K562 treated with DMSO at 1 percent for 12 hours (cell line): Measurements from ENCODE around the gene PWWP2A. TPM values are rescaled to one million over a fixed set of nuclear protein-coding genes. Genes with fewer than 3 reads are reported as not detected.

ENCODE experiments used
- total RNA-seq: library from RNA; unstranded; fragments of 300-600 nt; gene quantifications from 2 replicates; pipeline ENCODE4 v1.2.3, GENCODE V29; 2022; ENCODE audit not compliant: insufficient read depth

The PWWP2A gene, protein sequence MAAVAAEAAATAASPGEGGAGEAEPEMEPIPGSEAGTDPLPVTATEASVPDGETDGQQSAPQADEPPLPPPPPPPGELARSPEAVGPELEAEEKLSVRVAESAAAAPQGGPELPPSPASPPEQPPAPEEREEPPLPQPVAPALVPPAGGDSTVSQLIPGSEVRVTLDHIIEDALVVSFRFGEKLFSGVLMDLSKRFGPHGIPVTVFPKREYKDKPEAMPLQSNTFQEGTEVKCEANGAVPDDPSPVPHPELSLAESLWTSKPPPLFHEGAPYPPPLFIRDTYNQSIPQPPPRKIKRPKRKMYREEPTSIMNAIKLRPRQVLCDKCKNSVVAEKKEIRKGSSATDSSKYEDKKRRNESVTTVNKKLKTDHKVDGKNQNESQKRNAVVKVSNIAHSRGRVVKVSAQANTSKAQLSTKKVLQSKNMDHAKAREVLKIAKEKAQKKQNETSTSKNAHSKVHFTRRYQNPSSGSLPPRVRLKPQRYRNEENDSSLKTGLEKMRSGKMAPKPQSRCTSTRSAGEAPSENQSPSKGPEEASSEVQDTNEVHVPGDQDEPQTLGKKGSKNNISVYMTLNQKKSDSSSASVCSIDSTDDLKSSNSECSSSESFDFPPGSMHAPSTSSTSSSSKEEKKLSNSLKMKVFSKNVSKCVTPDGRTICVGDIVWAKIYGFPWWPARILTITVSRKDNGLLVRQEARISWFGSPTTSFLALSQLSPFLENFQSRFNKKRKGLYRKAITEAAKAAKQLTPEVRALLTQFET
- total RNA-seq, result 3.4 and 11.7 TPM in 2 replicates

GRCh38 chr5:160119142-160119904 is at the start of gene PWWP2A:
TSS of gene PWWP2A (minus strand) at chr5:160119450. CDS start at chr5:160119388, 62 bp downstream.

Other genes with a start within 250 kb of the PWWP2A start
- gene ADRA1B, start 203.0 kb downstream of the PWWP2A start, total RNA-seq, result not detected in 2 replicates
- gene TTC1, start 110.3 kb downstream of the PWWP2A start, total RNA-seq, result 63.5 and 69.3 TPM in 2 replicates
- not detected in 2 replicates for gene FABP6, start 110.1 kb upstream of the PWWP2A start, total RNA-seq
- not detected in 2 replicates for gene CCNJL, start 193.1 kb upstream of the PWWP2A start, total RNA-seq